ENCODE results near the gene MAD1L1. TPM values are rescaled to one million over a fixed set of nuclear protein-coding genes. Genes with fewer than 3 reads are reported as not detected.

MAD1L1 gene
- total RNA-seq, 4 donors from 2014 or later, result 8.0 to 52.7 (median 26.7) TPM

DNA sequence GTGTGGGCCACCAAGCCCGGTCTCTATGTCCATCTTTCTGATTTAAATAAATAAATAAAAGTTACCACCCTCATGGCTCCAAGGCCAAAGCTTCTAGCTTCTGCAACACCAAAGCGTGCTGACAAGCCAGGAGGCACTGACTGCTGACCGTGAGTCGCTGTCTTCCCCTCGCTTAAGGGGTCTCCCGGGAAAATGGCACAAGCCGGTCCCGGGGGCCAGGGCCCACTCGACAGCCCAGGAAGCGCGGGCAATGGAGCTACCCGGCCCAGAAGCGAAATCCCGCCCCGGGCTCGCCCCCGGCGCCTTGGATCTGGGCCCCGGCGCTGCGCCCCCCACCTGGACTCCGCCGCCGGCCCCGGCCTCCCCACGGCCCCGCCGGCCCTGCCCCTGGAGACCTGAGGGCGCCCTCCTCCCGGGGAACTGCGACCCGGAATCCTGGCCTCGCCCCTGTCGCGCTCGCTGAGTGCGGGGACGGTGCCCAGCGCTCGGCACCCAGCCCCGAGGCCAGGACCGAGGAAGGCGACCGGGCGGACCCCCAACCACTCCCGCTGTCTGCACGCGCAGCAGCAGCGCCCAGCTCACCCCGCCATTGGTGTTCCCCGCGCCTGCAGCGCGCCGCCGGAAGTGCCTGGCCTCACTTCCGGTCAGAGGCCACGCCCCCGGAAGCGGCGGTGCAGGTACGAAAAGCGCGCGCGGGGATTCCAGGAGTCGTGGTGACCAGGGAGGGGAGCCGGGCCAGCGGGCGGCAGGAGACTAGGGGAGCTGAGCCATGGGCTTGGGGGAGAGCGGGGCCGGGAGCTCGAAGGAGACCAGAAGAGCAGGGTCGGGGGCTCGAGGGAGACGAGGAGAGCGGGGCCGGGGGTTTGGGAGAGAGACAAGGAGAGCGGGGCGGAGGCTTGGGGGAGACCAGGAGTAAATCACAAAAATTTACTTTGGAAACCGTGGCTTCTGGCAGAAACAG is 9.1 kb upstream of the MAD1L1 start, which contains the start of the genes MRM2 and NUDT1:
Gene MRM2 (minus strand): TSS at position 626 of the 961 bp plus-strand sequence. CDS start 36 bp downstream, at position 590.
Gene NUDT1 (plus strand): TSS at position 647 of the 961 bp plus-strand sequence. CDS start 2,349 bp downstream, outside the sequence.
- 1% methylated on average over 47 of the region's 81 CpGs; no CpG with 5 or more reads in 1 of the 2 donors for WGBS, 2 donors (ENCODE audit: low coverage in 1 of 2)
- in situ Hi-C loops (cut with MboI; ENCODE audit: low pct_ligation_motif_present in 1 of 4, low pct_unique_long_range_greater_than_20kb in 1 of 4, low sequenced_read_pairs in 3 of 4), result loop anchor here in 3 of 4 donors (10.0 to 25.0 kb wide), 2 partner anchors 103 to 120 kb away; partner anchors contain the start of gene EIF3B (in 2 of the 3)
- TF ChIP-seq, protein P1, sequence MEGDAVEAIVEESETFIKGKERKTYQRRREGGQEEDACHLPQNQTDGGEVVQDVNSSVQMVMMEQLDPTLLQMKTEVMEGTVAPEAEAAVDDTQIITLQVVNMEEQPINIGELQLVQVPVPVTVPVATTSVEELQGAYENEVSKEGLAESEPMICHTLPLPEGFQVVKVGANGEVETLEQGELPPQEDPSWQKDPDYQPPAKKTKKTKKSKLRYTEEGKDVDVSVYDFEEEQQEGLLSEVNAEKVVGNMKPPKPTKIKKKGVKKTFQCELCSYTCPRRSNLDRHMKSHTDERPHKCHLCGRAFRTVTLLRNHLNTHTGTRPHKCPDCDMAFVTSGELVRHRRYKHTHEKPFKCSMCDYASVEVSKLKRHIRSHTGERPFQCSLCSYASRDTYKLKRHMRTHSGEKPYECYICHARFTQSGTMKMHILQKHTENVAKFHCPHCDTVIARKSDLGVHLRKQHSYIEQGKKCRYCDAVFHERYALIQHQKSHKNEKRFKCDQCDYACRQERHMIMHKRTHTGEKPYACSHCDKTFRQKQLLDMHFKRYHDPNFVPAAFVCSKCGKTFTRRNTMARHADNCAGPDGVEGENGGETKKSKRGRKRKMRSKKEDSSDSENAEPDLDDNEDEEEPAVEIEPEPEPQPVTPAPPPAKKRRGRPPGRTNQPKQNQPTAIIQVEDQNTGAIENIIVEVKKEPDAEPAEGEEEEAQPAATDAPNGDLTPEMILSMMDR (IDR thresholded peaks at IDR 0.05), result no peak
- TF ChIP-seq POLR2AphosphoS5 (IDR thresholded peaks at IDR 0.05), result peak; percentile 72 to 88 (median 78)
- peak; percentile 66 for TF ChIP-seq POLR2A (IDR thresholded peaks at IDR 0.05)
- intact Hi-C loops (cut with DNase I; ENCODE audit: low total_unique reads), result loop anchor here (10.0 kb wide), 1 partner anchor 113 kb away; the partner anchor contains the start of gene EIF3B
- Histone ChIP-seq H3K4me1 (peaks cover 17 to 28% (median 22%) of the 10 kb centered on the region in 4 donors), H3K9me3 (no peaks in the 10 kb centered on the region), H3K36me3 (peaks cover 0 to 9% (median 4%) of the 10 kb centered on the region in 4 donors), H3K27me3 (no peaks in the 10 kb centered on the region), H3K4me3 (peak within 1 kb of the TSS; percentile 50 to 100 (median 92)), H3K27ac (peak within 1 kb of the TSS; percentile 75 to 85 (median 82))
- peak; percentile 87 for DNase-seq

DNA sequence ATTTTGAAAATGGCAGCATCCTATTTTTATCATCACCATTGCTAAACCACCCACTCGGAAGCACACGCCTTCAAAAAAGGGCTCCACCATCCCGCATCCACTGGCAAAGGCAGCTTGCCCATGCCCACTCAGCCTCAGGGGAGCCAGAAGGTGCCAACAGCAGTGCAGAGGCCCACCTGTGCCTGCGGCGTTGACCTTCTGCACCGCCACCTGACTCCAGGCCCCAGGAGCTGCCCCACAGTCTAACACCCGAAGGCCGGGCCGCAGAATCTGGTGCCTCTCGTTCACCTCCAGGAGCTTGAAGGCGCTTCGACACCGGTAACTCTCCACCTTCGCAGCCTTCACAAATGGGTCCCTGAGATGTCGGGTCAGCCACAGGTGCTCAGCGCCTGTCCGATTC is 6.5 kb upstream of the MAD1L1 start:
- intact Hi-C loops (cut with DNase I; ENCODE audit: low total_unique reads), result no loop called here

DNA sequence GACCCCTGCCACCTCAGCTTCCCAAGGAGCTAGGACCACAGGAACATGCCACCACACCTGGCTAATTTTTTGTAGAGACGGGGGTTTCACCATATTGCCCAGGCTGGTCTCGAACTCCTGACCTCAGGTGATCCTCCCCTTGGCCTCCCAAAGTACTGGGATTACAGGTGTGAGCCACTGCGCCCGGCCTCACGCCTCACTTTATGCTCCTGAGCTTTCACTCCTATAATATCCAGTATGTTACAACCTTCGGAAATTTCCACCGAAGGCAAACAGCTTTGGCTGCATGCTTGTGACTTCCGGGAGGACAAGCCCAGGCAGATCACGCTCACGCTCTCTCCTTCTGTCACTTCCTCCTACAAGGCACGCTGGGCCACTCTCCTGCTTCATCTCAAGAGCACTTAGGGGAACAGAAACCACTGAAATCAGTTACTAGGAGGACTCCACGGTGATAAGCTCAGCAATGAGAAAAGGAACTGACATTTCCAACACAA is 4.4 kb upstream of the MAD1L1 start:
- H3K9me3 ChIP-seq, result no peaks in the 10 kb centered on the region
- no peaks in the 10 kb centered on the region for H3K27me3 ChIP-seq
- WGBS, 2 donors (ENCODE audit: low coverage in 1 of 2), result 60 to 67% methylated on average over 1 to 12 of the region's 12 CpGs
- intact Hi-C loops (cut with DNase I; ENCODE audit: low total_unique reads) (no loop called here), in situ Hi-C loops (cut with MboI; ENCODE audit: low pct_ligation_motif_present in 1 of 4, low pct_unique_long_range_greater_than_20kb in 1 of 4, low sequenced_read_pairs in 3 of 4) (loop anchor here in 2 of 4 donors (25.0 kb wide), 1 partner anchor 125 kb away; the partner anchor contains the start of gene EIF3B (in 2 of the 2))
- DNase-seq, result peak; percentile 63
- H3K4me3 ChIP-seq, result no peak overlapping the region
- peaks cover 9 to 20% (median 16%) of the 10 kb centered on the region in 4 donors for H3K4me1 ChIP-seq
- peak overlapping the region; percentile 30 to 69 (median 52) for H3K27ac ChIP-seq
- H3K36me3 ChIP-seq, result peaks cover 0 to 20% (median 8%) of the 10 kb centered on the region in 4 donors
- peak in 1 of 3 donors; percentile 11 for TF ChIP-seq POLR2AphosphoS5 (IDR thresholded peaks at IDR 0.05)
- TF ChIP-seq POLR2A (IDR thresholded peaks at IDR 0.05), result no peak

More for the DNA sequence above, 6.5 kb upstream of the MAD1L1 start:
- 99 to 100% methylated on average over 2 to 17 of the region's 17 CpGs for WGBS, 2 donors (ENCODE audit: low coverage in 1 of 2)
- no peak overlapping the region for H3K27ac ChIP-seq
- TF ChIP-seq POLR2A (IDR thresholded peaks at IDR 0.05) (no peak), POLR2AphosphoS5 (IDR thresholded peaks at IDR 0.05) (no peak), EP300 (IDR thresholded peaks at IDR 0.05; ENCODE audit: low read depth) (no peak)
- TF ChIP-seq, protein P1 (IDR thresholded peaks at IDR 0.05), result no peak
- no peaks in the 10 kb centered on the region for H3K9me3 ChIP-seq
- no peak for DNase-seq
- in situ Hi-C loops (cut with MboI; ENCODE audit: low pct_ligation_motif_present in 1 of 4, low pct_unique_long_range_greater_than_20kb in 1 of 4, low sequenced_read_pairs in 3 of 4), result loop anchor here in 2 of 4 donors (25.0 kb wide), 1 partner anchor 123 kb away; the partner anchor contains the start of gene EIF3B (in 2 of the 2)
- peaks cover 17 to 28% (median 22%) of the 10 kb centered on the region in 4 donors for H3K4me1 ChIP-seq
- H3K36me3 ChIP-seq, result peaks cover 0 to 19% (median 8%) of the 10 kb centered on the region in 4 donors
- no peak overlapping the region for H3K4me3 ChIP-seq
- H3K27me3 ChIP-seq, result no peaks in the 10 kb centered on the region

DNA sequence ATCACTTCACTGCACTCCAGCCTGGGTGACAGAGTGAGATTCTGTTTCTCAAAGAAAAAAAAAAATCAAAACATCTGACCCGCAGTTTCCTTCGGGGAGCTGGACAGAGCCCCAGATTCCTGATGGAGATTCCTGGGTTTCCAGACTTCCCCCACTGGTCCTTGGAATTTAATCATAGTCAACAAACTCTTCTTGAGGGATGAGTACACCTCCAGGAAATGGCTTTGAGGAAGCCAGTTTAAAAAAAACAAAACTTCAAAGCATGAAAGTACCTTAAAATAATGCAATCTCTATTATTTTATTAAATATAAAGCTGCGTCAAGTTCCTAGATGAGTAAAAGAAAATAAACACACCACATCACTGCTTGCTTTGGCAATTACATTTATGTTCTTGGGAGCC is 1.2 kb upstream of the MAD1L1 start:
- TF ChIP-seq POLR2A (IDR thresholded peaks at IDR 0.05), result no peak
- TF ChIP-seq EP300 (IDR thresholded peaks at IDR 0.05; ENCODE audit: low read depth), result no peak
- no peak for TF ChIP-seq POLR2AphosphoS5 (IDR thresholded peaks at IDR 0.05)
- TF ChIP-seq, protein P1 (IDR thresholded peaks at IDR 0.05), result no peak
- intact Hi-C loops (cut with DNase I; ENCODE audit: low total_unique reads), result no loop called here
- Histone ChIP-seq H3K27me3 (no peaks in the 10 kb centered on the region), H3K27ac (peak overlapping the region in 1 of 4 donors; percentile 85), H3K9me3 (no peaks in the 10 kb centered on the region), H3K36me3 (peaks cover 0 to 20% (median 8%) of the 10 kb centered on the region in 4 donors), H3K4me3 (no peak overlapping the region), H3K4me1 (peaks cover 10 to 21% (median 20%) of the 10 kb centered on the region in 4 donors)
- DNase-seq, result no peak
- in situ Hi-C loops (cut with MboI; ENCODE audit: low pct_ligation_motif_present in 1 of 4, low pct_unique_long_range_greater_than_20kb in 1 of 4, low sequenced_read_pairs in 3 of 4), result loop anchor here in 2 of 4 donors (25.0 kb wide), 1 partner anchor 128 kb away; the partner anchor contains the start of gene EIF3B (in 2 of the 2)
- WGBS, 2 donors (ENCODE audit: low coverage in 1 of 2), result 87 to 100% methylated on average over 3 of the region's 3 CpGs
